Memory B cell (primary cell): ENCODE data around the gene IQCE.

Experiments
- ATAC-seq: fragments of 150-1000 bp; cut with Tn5 transposase; 2 replicates; pipeline ENCODE4 v1.10.0; 2021; ENCODE audit warnings: low read depth, mild to moderate bottlenecking, moderate library complexity
- DNase-seq, 2 donors: peaks; one replicate each; pipeline ENCODE4 v3.0.0; 2022; ENCODE audit warnings: low spot score in 2 of 2
- H3K27ac Mint-ChIP-seq: one replicate; pipeline ENCODE4 v1.8.0; 2022; ENCODE audit warnings: mild to moderate bottlenecking, moderate library complexity, mixed read lengths
- H3K27me3 Mint-ChIP-seq: one replicate; pipeline ENCODE4 v1.8.0; 2022; ENCODE audit warnings: mixed read lengths
- H3K36me3 Mint-ChIP-seq: one replicate; pipeline ENCODE4 v1.8.0; 2022; ENCODE audit warnings: mild to moderate bottlenecking, mixed read lengths
- H3K4me1 Mint-ChIP-seq: one replicate; pipeline ENCODE4 v1.8.0; 2022; ENCODE audit warnings: mixed read lengths
- H3K4me3 Mint-ChIP-seq: one replicate; pipeline ENCODE4 v1.8.0; 2022; ENCODE audit warnings: mild to moderate bottlenecking, moderate library complexity, mixed read lengths
- H3K9me3 Mint-ChIP-seq: one replicate; pipeline ENCODE4 v1.8.0; 2022; ENCODE audit warnings: mixed read lengths

Gene IQCE

DNA sequence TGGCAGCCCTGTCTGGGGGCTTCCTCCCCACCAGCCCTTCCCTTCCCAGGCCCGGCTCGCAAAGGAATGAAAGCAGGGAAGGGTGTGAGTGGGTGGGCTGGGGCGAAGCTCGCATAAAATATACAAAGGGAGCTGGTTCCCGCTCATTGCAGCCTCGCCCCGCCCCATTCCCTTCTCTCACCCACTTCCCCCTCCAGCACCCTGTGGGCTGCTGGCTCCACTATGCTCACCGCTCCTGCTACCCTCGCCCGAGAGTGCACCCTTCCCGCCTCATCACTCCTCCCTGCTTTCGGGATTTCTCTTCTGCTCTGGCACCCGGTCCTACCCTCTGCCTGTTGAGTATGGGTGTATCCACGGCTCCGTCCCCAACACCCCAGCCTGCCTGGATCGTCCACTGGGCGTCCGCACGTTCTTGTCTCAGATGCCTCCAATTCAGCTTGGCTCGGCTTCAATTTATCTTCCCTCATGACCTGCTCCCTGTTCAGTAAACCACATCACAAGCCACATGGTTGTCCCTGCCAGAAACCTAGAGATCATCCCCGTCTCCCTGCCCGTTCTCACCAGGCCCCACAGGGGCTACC, 58.6 kb downstream of the IQCE start:
- no peaks in the 10 kb centered on the region for H3K4me1 Mint-ChIP-seq
- H3K4me3 Mint-ChIP-seq = no peak overlapping the region
- DNase-seq (no peak), ATAC-seq (no peak)
- H3K27me3 Mint-ChIP-seq = peaks cover 6% of the 10 kb centered on the region
- no peaks in the 10 kb centered on the region for H3K9me3 Mint-ChIP-seq
- no peak overlapping the region for H3K27ac Mint-ChIP-seq
- H3K36me3 Mint-ChIP-seq = no peaks in the 10 kb centered on the region

DNA sequence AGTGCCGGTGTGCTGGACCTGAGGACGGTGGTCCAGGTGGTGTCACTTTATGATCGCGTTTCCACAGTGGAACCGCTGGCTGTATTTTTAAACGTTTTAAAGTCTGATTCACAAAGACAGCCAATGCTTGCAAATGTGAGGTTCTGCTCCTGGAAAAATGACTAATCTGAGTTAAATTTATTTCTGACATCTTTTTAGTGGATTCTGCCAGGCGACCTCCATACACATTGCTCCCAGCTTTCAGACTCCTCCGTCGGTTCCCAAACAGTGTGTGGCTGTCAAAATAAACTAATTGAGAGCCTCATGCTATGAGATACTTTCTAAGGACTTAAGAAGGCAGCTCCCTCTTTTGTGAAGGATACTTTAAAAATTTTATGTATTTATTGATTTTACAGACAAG, 60.3 kb downstream of the IQCE start:
- no peaks in the 10 kb centered on the region for H3K9me3 Mint-ChIP-seq
- H3K27me3 Mint-ChIP-seq = peaks cover 6% of the 10 kb centered on the region
- no peak overlapping the region for H3K27ac Mint-ChIP-seq
- ATAC-seq (no peak), DNase-seq (no peak)
- no peak overlapping the region for H3K4me3 Mint-ChIP-seq
- no peaks in the 10 kb centered on the region for H3K4me1 Mint-ChIP-seq
- H3K36me3 Mint-ChIP-seq = no peaks in the 10 kb centered on the region

DNA sequence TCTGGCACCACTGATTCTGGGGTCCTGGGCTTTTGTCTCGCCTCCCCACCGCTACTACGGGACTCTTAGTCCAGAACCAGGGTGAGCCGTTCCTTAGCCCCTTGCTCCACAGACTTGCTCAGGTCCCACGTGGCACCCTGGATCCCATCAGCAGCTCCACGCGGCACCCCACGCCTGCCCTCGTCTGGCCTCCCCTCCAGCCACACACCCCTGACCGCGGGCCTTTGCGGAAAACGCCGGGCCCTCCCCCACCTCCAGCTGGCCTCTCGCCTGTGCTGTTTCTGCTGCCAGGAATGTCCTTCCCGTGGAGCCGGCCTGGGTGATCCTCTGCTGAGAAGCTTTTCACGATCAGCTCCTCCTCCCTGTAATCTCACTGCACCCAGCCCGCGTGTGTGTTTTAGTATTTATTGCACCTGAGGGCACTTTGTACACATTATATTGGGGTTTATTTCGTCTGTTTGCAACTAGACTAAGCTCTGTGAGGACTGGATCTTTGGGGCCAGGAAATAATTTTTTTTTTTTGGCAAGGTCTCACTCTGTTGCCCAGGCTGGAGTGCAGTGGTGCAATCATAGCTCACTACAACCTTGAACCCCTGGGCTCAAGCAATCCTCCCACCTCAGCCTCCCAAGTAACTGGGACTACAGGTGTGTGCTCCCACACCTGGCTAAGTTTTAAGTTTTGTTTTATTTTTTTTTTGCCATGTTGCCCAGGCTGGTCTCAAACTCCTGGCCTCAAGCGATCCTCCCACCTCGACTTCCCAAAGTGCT, 62.5 kb downstream of the IQCE start:
- ATAC-seq (no peak), DNase-seq (no peak)
- Mint-ChIP-seq H3K4me3 (no peak overlapping the region), H3K9me3 (no peaks in the 10 kb centered on the region), H3K27me3 (peaks cover 6% of the 10 kb centered on the region), H3K4me1 (no peaks in the 10 kb centered on the region), H3K36me3 (no peaks in the 10 kb centered on the region), H3K27ac (no peak overlapping the region)

DNA sequence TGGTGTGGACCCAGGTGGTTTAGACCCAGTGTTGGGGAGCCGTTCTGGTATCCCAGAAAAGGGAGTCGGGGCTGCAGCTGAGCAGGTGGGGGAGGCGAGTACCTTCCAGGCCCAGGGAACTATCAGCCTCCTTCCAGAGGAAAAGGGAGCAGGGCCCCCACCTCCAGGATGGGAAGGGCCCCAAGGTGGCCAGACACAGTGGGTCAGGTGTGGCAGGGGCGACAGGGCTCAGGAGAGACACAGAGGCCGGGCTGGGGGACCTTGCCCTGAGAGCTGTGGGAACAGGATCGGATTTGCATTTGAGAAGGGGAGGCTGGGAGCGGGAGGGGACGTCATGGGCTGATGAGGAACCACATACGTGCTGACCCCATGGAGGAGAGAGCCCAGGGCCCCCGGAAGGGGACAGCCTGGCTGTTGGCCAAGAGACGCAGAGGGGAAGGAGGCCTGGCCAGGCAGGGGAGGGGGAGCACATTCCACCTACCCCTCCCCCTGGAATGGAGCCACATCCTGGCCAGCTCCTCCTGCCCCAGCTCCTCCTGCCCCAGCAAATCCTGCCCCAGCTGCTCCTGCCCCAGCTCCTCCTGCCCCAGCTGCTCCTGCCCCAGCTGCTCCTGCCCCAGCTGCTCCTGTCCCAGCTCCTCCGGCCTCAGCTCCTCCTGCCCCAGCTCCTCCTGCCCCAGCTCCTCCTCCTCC, 63.3 kb downstream of the IQCE start:
- no peak for ATAC-seq
- Mint-ChIP-seq H3K4me3 (no peak overlapping the region), H3K27me3 (peaks cover 6% of the 10 kb centered on the region)

DNA sequence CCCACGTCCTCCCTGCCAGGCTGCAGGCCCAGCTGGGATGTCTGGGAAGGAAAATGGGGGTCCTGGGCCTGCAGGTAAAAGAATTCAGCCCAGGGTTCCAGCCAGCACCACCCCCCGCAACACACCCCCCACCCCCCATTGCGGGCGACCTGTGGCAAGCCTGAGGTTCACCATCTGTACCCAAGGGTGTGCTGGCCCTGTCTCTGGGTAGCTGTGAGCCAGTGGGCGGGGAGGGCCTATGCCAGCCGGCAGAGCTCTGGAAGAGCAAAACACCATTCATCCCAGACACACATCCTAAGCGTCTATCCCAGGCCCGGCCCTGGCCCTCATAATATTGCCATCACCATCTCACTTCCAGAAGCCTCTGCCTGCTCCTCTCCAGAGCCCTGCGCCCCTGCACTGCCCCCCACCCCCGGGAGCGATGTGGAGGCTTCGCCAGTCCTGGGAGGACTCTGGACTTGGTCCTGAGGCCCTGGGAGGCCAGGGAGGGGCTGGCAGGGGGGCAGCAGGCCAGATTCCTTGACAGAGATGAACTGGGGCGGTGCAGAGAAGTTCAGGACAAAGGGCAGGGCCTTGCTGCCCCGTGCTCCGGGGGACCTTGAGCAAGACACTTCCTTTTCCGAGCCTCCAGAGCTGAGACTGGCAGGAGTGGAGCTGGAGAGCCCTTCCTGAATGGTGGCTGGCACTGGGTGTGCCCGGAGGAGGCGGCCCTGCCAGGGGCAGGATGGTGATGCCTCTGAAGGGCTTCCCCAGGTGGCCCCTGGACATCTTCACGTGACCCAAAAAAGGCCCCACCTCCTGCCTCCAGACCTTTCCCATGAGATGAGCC, 64.3 kb downstream of the IQCE start:
- Mint-ChIP-seq H3K36me3 (no peaks in the 10 kb centered on the region), H3K4me3 (no peak overlapping the region), H3K27me3 (peaks cover 2% of the 10 kb centered on the region), H3K9me3 (no peaks in the 10 kb centered on the region), H3K27ac (no peak overlapping the region), H3K4me1 (no peaks in the 10 kb centered on the region)
- ATAC-seq (no peak), DNase-seq (no peak)

More for the DNA sequence above, 63.3 kb downstream of the IQCE start:
- H3K9me3 Mint-ChIP-seq = no peaks in the 10 kb centered on the region
- H3K4me1 Mint-ChIP-seq = no peaks in the 10 kb centered on the region
- DNase-seq = no peak
- H3K27ac Mint-ChIP-seq = no peak overlapping the region
- no peaks in the 10 kb centered on the region for H3K36me3 Mint-ChIP-seq

DNA sequence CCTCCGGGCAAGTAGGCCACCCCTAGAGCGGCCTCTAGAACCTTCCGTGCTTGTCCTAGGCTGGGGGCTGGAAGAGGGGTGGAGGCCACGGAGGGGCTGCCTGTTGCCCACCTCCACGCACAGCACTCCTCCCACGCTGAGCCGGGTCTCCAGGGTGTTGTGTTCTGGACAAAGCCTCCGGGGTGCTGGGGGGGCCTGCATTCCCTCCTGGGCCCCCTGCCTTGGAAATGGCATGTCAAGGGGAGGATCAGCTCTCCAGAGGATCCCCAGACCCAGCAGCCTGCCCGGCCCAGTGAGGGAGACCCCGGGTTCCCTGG, 64.9 kb downstream of the IQCE start:
- no peaks in the 10 kb centered on the region for H3K36me3 Mint-ChIP-seq
- H3K27me3 Mint-ChIP-seq = no peaks in the 10 kb centered on the region
- H3K4me1 Mint-ChIP-seq = no peaks in the 10 kb centered on the region
- no peak overlapping the region for H3K4me3 Mint-ChIP-seq
- DNase-seq (no peak), ATAC-seq (no peak)
- H3K9me3 Mint-ChIP-seq = no peaks in the 10 kb centered on the region
- no peak overlapping the region for H3K27ac Mint-ChIP-seq

DNA sequence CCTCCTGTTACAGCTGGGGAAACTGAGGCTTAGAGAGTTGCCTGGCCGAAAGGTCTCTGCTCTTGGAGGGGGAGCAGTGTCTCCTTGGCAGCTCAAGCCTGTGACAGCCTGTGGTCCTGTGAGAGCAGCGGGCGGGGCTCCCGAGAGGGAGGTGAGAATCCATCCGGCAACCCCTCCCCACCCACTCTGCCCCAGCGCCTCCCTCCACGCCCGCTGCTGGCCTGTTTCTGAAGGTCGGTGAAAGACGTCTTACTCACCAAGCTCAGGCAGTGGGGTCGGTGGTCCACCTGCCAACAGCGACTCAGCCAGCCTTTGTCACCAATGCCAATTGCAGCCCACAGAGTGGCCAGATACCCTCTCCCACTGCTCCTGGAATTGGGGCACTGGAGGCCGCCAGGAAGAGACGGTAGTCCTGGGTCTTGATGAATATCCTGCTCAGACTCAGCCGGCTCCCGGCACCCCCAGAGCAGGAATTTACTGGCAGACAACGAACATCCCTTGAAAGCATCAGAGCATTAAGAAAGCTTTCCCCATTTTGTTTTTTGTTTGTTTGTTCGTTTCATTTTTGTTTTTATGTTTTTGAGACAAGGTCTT, 65.6 kb downstream of the IQCE start:
- no peak for DNase-seq
- Mint-ChIP-seq H3K27ac (no peak overlapping the region), H3K4me1 (no peaks in the 10 kb centered on the region), H3K27me3 (no peaks in the 10 kb centered on the region), H3K9me3 (no peaks in the 10 kb centered on the region), H3K4me3 (no peak overlapping the region), H3K36me3 (no peaks in the 10 kb centered on the region)
- ATAC-seq = no peak

DNA sequence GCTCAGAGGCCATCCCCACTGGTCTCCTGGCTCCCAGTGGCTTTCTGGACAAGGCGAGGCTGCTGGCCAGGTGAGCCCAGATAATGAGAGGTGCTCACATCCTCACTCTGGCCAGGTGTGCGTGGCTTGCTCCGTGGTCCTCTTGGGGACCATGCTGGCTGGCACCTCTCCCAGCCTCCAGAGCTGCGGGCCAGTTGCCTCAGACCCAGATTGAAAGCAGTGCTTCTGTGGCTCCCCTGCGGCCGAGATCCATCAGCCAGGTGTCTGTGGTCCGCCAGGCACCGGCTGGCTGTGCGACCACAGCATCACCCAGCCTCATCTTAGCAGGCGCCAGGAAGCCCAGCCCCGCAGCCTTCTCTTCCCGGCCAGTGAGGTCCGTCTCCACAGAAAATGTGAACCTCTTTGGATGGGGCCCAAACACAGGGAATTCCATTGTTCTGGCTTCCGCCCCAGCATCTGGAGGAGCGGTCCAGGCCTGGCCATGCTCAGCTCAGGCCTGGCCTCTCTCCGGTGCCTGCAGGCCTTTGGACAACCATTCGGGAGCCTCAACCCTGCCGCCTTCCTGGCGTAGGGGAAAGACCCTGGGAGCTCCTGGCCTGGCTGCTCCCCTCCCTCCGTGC, 67.8 kb downstream of the IQCE start:
- Mint-ChIP-seq H3K27ac (no peak overlapping the region), H3K4me3 (no peak overlapping the region), H3K4me1 (peaks cover 3% of the 10 kb centered on the region), H3K9me3 (no peaks in the 10 kb centered on the region), H3K36me3 (no peaks in the 10 kb centered on the region), H3K27me3 (no peaks in the 10 kb centered on the region)
- no peak for ATAC-seq
- DNase-seq = no peak

DNA sequence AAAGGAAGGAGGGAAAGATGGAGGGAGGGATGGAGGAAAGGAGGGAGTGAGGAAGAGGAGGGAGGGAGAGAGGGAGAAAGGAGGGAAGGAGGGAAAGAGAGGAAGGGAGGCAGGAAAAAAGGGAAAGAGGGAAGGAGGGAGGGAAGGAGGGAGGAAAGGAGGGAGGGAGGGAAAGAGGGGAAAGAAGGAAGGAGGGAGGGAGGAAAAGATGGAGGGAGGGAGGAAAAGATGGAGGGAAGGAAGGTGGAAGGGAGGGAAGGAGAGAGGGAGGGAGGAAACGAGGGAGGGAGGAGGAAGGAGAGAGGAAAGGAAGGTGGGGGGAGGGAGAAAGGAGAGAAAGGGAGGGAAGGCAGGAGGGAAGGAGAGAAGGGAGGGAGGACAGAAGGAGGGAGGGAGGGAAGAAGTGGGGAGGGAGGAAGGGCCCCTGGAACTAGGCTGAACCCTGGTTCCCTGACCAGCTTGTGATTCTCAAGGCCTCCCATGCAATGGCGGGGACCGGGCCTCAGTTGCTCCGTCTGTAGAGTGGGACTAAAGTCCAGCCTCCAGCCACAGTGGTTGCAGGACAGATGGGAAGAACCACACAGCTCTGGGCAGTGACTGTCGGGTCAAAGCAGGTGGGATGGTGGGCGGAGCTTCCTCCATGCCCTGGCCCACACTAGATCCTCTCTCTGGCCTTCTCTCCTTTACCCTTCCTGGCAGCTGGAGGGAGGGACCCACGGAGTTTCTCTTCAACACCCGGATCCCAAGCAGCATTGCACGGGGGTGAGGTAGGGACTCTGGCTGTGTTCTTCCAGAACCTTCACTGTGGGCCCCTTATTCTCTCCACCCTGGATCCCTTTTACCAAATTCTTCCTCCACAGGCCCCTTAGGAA, 68.7 kb downstream of the IQCE start:
- DNase-seq (no peak), ATAC-seq (no peak)
- no peaks in the 10 kb centered on the region for H3K27me3 Mint-ChIP-seq
- no peaks in the 10 kb centered on the region for H3K9me3 Mint-ChIP-seq
- H3K36me3 Mint-ChIP-seq = no peaks in the 10 kb centered on the region
- H3K4me3 Mint-ChIP-seq = no peak overlapping the region
- H3K27ac Mint-ChIP-seq = no peak overlapping the region
- peaks cover 6% of the 10 kb centered on the region for H3K4me1 Mint-ChIP-seq

DNA sequence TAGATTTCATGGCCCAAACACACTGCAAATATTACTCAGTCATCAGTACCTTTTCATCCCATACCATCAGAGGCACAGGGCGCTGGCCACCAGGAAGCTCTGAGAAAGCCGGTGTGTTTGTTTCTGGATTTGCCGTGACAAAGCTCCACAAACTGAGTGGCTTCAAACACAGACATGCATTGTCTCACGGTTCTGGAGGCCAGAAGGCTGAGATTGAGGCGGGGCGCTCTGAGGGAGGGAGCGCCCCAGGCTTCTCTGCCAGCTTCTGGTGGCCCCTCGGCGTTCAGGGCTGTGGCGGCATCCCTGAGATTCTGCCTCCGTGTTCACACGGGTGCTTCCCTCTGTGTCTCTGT, 69.3 kb downstream of the IQCE start:
- DNase-seq = no peak
- H3K4me1 Mint-ChIP-seq = peaks cover 8% of the 10 kb centered on the region
- H3K4me3 Mint-ChIP-seq = no peak overlapping the region
- no peaks in the 10 kb centered on the region for H3K36me3 Mint-ChIP-seq
- no peaks in the 10 kb centered on the region for H3K9me3 Mint-ChIP-seq
- H3K27me3 Mint-ChIP-seq = no peaks in the 10 kb centered on the region
- no peak overlapping the region for H3K27ac Mint-ChIP-seq
- no peak for ATAC-seq

DNA sequence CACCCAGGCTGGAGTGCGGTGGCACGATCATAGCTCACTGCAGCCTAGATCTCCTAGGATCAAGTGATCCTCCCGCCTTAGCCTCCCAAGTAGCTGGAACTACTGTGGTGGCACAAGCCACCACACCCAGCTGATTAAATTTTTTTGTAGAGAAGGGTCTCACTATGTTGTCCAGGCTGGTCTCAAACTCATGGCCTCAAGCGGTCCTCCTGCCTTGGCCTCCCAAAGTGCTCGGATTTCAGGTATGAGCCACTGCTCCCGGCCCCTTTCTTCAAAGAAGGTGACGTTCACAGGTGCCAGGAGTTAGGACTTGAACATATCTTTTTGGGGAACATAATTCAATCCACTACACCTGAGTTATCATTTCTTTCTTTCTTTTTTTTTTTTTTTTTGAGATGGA, 70.1 kb downstream of the IQCE start:
- DNase-seq (no peak), ATAC-seq (no peak)
- Mint-ChIP-seq H3K9me3 (no peaks in the 10 kb centered on the region), H3K27me3 (no peaks in the 10 kb centered on the region), H3K4me1 (peaks cover 11% of the 10 kb centered on the region), H3K4me3 (no peak overlapping the region), H3K36me3 (no peaks in the 10 kb centered on the region), H3K27ac (no peak overlapping the region)

DNA sequence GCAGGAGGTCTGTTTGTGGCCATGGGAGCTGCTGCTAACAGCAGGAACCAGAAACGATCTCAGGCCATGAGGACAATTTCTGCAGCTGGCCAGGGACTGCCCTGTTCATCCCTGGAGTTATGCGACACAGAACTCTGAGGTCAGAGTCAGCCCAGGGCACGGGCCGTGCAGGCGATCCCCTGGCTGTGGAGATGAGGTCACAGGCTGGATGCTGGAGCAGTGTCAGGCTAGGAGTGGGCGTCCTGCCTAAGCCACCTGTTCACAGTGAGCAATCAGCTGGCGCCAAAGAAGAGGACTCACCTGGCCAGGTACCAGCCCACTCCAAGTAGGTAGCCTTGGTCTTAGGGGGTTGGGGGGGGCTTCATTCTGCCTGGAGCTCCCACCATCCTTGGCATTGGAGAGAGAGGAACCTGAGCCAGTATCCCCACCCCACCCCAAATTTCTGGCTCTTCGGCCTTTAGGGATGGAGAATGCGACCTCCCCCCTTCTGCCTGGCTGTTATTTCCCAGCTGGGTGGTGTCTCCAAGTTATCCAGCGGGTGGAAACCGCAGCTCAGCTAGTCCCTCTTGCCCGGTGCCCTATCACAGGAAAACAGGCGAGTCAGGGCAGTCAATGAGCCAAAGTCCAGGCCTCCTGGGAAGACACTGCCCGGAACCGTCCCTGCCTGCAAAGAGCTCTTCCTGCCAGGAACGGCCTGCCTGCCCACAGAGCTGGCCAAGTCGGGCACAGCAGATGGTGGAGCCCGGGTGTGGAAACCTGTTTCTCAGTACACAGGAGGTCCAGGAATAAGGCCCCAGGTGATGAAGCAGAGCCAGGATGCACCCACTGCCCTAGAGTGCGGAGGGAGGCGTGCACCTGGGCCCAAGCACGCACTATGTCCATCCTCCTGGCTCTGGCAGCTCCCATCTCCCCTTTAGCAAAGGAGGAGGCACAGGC, 71.2 kb downstream of the IQCE start:
- Mint-ChIP-seq H3K36me3 (no peaks in the 10 kb centered on the region), H3K4me1 (peaks cover 14% of the 10 kb centered on the region), H3K27me3 (no peaks in the 10 kb centered on the region), H3K9me3 (no peaks in the 10 kb centered on the region), H3K4me3 (no peak overlapping the region), H3K27ac (no peak overlapping the region)
- ATAC-seq (no peak), DNase-seq (no peak)
